GM12878 (cell line): ENCODE measurements around the gene PPP1R37. TPM values are rescaled to one million over a fixed set of nuclear protein-coding genes. Genes with fewer than 3 reads are reported as not detected.

Experiments
- ATAC-seq: fragments of 200-7000 bp; cut with Tn5 transposase; 3 replicates; pipeline ENCODE4 v1.9.1; 2020; ENCODE audit warnings: mild to moderate bottlenecking, moderate library complexity
- BruUV-seq: library from RNA; stranded (reverse); fragments of 400-500 nt; replicated peaks from 2 replicates; lab custom pipeline; 2021; lab: Mats Ljungman, UMichigan
- CTCF ChIA-PET: fragments of 300-600 bp; sonication (Branson Sonifier 250); formaldehyde crosslinking; extraction: SDS; loops from one replicate; lab custom pipeline; 2021; ENCODE audit warnings: inconsistent platforms; lab: Yijun Ruan, JAX
- POLR2A ChIA-PET: fragments of 350-600 bp; formaldehyde crosslinking; extraction: SDS; loops from one replicate; lab custom pipeline; 2021; ENCODE audit warnings: inconsistent platforms; lab: Charles Lee
- RAD21 ChIA-PET: fragments of 300-600 bp; sonication (Branson Sonifier 250); formaldehyde crosslinking; loops from one replicate; lab custom pipeline; 2023; ENCODE audit warnings: antibody characterized with exemption; ENCODE audit not compliant: unreplicated experiment; lab: Charles Lee
- SMC1A ChIA-PET: fragments of 300-600 bp; sonication (Branson Sonifier 250); formaldehyde crosslinking; loops from one replicate; lab custom pipeline; 2023; ENCODE audit not compliant: unreplicated experiment, uncharacterized antibody; lab: Charles Lee
- DNase-seq: peaks from one replicate; pipeline ENCODE4 v3.0.0-alpha.2; 2011; ENCODE audit warnings: low read depth, low spot score
- FAIRE-seq: peaks from 3 replicates; lab custom pipeline; 2011; peaks lifted over from hg19 to GRCh38; lab: Jason Lieb, UNC
- H2AFZ ChIP-seq: 2 replicates; pipeline ENCODE4 v1.6.0; 2011; ENCODE audit warnings: low read depth, low read length, control low read depth; ENCODE audit not compliant: control insufficient read depth
- H3K27ac ChIP-seq: 2 replicates; pipeline ENCODE4 v1.5.1; 2011; ENCODE audit warnings: control low read depth; ENCODE audit not compliant: control insufficient read depth, insufficient read depth
- H3K27me3 ChIP-seq, 2 experiments: replicated peaks in 1 of 2; 2 replicates each; pipeline versions ENCODE4 v1.6.0 to v1.6.1; 2011; ENCODE audit warnings: low read length in 1 of 2; ENCODE audit not compliant: control insufficient read depth in 2 of 2, insufficient read depth in 2 of 2
- H3K36me3 ChIP-seq, 2 experiments: 2 replicates each; pipeline ENCODE4 v1.5.1; 2011; ENCODE audit warnings: low read length in 1 of 2; ENCODE audit not compliant: control insufficient read depth in 2 of 2, insufficient read depth in 2 of 2
- H3K4me1 ChIP-seq: 2 replicates; pipeline ENCODE4 v1.6.1; 2011; ENCODE audit warnings: mild to moderate bottlenecking, low read length, moderate library complexity, mixed read lengths; ENCODE audit not compliant: control insufficient read depth, insufficient read depth
- H3K4me2 ChIP-seq: 2 replicates; pipeline ENCODE4 v1.6.0; 2011; ENCODE audit warnings: control low read depth; ENCODE audit not compliant: control insufficient read depth, insufficient read depth
- H3K4me3 ChIP-seq: fragments of 200-600 bp; sonication (generic); 2 replicates; pipeline ENCODE4 v1.5.1; 2016
- H3K79me2 ChIP-seq: 2 replicates; pipeline ENCODE4 v1.6.0; 2011; ENCODE audit warnings: low read length; ENCODE audit not compliant: control insufficient read depth, insufficient read depth
- H3K9ac ChIP-seq: 2 replicates; pipeline ENCODE4 v1.8.0; 2011; ENCODE audit warnings: low read length, control low read depth, mixed read lengths; ENCODE audit not compliant: control insufficient read depth, insufficient read depth
- H3K9me3 ChIP-seq: replicated peaks from 3 replicates; pipeline ENCODE4 v1.5.1; 2011; ENCODE audit warnings: mild to moderate bottlenecking, low read length; ENCODE audit not compliant: control insufficient read depth, insufficient read depth
- H4K20me1 ChIP-seq: 2 replicates; pipeline ENCODE4 v1.6.0; 2011; ENCODE audit not compliant: control insufficient read depth, insufficient read depth
- CHD1 ChIP-seq: IDR thresholded peaks from 2 replicates; pipeline ENCODE4 v1.6.1; 2012; ENCODE audit warnings: low read depth, low read length, improper control_type of control experiment
- GABPA ChIP-seq: IDR thresholded peaks from 2 replicates; pipeline ENCODE4 v1.6.1; 2014; ENCODE audit warnings: antibody characterized with exemption, low read depth, mild to moderate bottlenecking, inconsistent platforms
- JUND ChIP-seq: IDR thresholded peaks from 2 replicates; pipeline ENCODE4 v1.6.1; 2012; ENCODE audit warnings: low read depth, mild to moderate bottlenecking, low read length, improper control_type of control experiment, moderate library complexity
- NFYA ChIP-seq: IDR thresholded peaks from 2 replicates; pipeline ENCODE4 v1.6.1; 2011; ENCODE audit warnings: low read depth, mild to moderate bottlenecking, low read length, improper control_type of control experiment, borderline replicate concordance
- RAD21 ChIP-seq: IDR thresholded peaks from 2 replicates; pipeline ENCODE4 v1.6.1; 2011; ENCODE audit warnings: mild to moderate bottlenecking, low read depth, low read length, moderate library complexity; ENCODE audit not compliant: insufficient read depth
- RBBP5 ChIP-seq: fragments of 200-600 bp; sonication (generic); conservative IDR thresholded peaks from 2 replicates; pipeline ENCODE4 v1.6.1; 2016
- TCF12 ChIP-seq: IDR thresholded peaks from 2 replicates; pipeline ENCODE4 v1.6.1; 2011; ENCODE audit warnings: low read depth, mild to moderate bottlenecking, low read length
- WGBS: methylation state at CpG from one replicate; pipeline ENCODE4 v1.1.6; 2016; ENCODE audit warnings: low lambda C conversion rate; ENCODE audit not compliant: insufficient replicate concordance, insufficient coverage; ENCODE audit errors: missing lambda C conversion rate; 5-methylcytosine and 5-hydroxymethylcytosine counted together
- in situ Hi-C: fragments of 300-500 bp; cut with MboI; formaldehyde crosslinking; loops from 9 replicates; pipeline ENCODE4 v1.14.3; 2018; ENCODE audit warnings: mixed read lengths
- intact Hi-C: fragments of 100-400 bp; cut with micrococcal nuclease; formaldehyde crosslinking; loops from one replicate; pipeline ENCODE4 v1.14.2; 2022; ENCODE audit not compliant: unreplicated experiment
- polyA plus RNA-seq, 11 experiments: library from polyadenylated mRNA; depleted of rRNA in 4 of 11; unstranded in 6 of 11; stranded (reverse) in 5 of 11; fragments of >200 nt; fragmentation: Nextera tagmentation in 4 of 11; fragmentation: Illumina TruSeq in 1 of 11; extraction: Ambion mirVana in 4 of 11; extraction: Trizol in 1 of 11; gene quantifications; 1 replicate in 1 of 11; 2 replicates in 10 of 11; pipeline versions ENCODE4 v1.2.1 to v1.2.3, GENCODE V29; 2011 to 2016; ENCODE audit warnings: inconsistent platforms in 2 of 11, missing spikeins in 2 of 11, low read depth in 1 of 11
- total RNA-seq, 4 experiments: library from RNA; depleted of rRNA in 3 of 4; stranded (reverse); fragments of >200 nt in 3 of 4; fragmentation: Illumina TruSeq in 1 of 4; extraction: Trizol in 1 of 4; gene quantifications; 2 replicates each; pipeline versions ENCODE4 v1.2.1 to v1.2.3, GENCODE V29; 2013 to 2021

The PPP1R37 gene
- total and polyA plus RNA-seq, 10 of the 15 experiments (the other 5 are each of a cell fraction or from before 2014, with no cell fraction given): 0.09 to 21.3 (median 5.1) TPM; not detected in 1

DNA sequence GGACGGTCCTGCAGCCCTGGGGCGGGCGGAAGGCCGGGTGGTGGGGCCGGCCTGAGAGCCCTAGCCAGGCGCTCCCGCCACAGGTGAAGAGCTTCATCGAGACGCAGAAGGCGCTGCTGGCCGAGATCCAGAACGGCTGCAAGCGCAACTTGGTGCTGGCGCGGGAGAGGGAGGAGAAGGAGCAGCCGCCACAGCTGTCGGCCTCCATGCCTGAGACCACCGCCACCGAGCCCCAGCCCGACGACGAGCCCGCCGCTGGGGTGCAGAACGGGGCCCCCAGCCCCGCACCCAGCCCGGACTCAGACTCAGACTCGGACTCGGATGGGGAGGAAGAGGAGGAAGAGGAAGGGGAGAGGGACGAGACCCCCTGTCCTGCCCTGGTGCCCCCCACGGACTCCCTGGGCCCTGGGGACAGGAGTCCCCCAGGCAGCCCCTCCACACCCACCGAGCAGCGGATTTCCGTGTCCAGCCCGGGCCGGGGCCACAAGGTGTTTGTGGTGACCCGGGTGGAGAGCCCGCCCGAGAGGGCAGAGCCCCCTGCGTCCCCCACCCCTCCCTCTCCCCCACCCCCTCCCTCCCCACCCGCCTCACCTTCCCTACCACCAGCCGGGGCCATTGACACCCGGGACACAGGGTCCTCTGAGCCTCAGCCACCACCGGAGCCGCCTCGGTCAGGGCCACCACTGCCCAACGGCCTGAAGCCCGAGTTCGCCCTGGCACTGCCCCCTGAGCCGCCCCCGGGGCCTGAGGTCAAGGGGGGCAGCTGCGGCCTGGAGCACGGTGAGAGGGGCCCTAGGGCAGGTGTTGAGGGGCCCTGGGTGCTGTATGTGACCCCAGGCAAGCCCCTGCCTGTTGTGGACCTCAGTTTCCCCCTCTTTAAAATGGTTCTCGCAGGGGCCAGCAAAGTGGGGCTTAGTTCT is 52.6 kb downstream of the PPP1R37 start:
- H3K4me3 ChIP-seq: no peak overlapping the region
- no peak overlapping the region for H3K4me2 ChIP-seq
- no peak overlapping the region for H2AFZ ChIP-seq
- no peak for FAIRE-seq
- no peaks in the 10 kb centered on the region for H4K20me1 ChIP-seq
- H3K27ac ChIP-seq: no peak overlapping the region
- SMC1A ChIA-PET: no interaction called here
- TF ChIP-seq CHD1 (no peak), JUND (no peak), GABPA (no peak), NFYA (no peak), RAD21 (no peak), TCF12 (no peak), RBBP5 (no peak)
- peaks cover 0 to 30% of the 10 kb centered on the region in 2 experiments; a peak in 3 of 4 replicates for H3K36me3 ChIP-seq
- CTCF ChIA-PET: interaction anchor here (0.9 kb wide), 1 partner anchor 19 kb away, joined by 4 read pairs; no protein-coding TSS in a partner anchor
- ATAC-seq: no peak
- in situ Hi-C loops (no loop called here), intact Hi-C loops (no loop called here)
- BruUV-seq: no TSS peak
- no peaks in the 10 kb centered on the region for H3K4me1 ChIP-seq
- H3K9ac ChIP-seq: no peak overlapping the region
- no peaks in the 10 kb centered on the region for H3K27me3 ChIP-seq
- POLR2A ChIA-PET: no interaction called here
- H3K9me3 ChIP-seq: no peaks in the 10 kb centered on the region
- WGBS: 98% methylated on average over 36 of the region's 54 CpGs
- RAD21 ChIA-PET: no interaction called here
- no peak for DNase-seq
- H3K79me2 ChIP-seq: no peaks in the 10 kb centered on the region
